ENCODE results near the gene OAT.
"Not testable (repeated sequence)": the region's sequence is repeated elsewhere in the genome, so short reads cannot be mapped to it uniquely, and the experiment has no call there.

Gene OAT

DNA sequence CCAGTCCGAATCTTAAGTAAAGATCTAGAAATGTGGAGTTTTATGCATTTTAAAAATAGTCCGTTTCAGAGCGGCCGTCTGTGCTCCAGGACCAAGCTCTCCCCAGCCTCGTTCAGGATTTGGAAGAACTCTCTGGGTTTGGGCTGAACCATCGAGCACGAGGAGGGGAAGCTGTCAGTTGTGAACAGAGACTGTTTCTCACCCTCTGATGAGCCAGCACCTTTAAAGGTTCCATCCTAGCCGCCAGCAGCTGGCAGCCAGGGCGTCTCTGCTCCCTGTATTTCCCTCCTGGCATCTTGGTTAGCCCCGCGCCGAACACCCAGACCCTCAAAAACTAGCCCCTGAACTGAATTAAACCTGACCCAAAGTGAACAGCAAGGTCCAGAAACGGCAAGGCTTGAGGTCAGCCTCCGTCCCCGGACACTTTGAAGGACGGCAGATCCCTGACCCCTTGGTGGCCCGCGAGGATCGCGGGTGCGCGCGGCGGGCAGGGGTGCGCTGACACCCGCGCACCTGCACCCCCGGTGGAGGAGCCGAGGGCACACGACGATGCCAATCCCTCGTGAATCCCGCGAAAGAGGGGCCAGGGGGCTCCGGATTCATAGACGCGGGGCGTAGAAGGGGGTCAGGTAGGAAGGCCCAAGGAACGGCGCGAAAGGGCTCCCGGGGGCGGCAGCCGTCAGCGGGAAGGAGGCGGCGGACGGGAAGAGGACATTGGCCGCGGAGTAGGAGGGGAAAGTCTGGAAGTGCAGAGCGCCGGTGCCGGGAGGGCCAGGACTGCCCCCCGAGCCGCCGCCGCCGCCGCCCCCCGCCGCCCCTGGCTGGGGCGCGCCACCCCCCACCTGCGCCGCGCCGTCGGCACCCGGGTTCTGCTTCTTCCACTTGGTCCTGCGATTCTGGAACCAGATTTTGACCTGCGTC, 28.4 kb upstream of the OAT start:
- no peak for DNase-seq

DNA sequence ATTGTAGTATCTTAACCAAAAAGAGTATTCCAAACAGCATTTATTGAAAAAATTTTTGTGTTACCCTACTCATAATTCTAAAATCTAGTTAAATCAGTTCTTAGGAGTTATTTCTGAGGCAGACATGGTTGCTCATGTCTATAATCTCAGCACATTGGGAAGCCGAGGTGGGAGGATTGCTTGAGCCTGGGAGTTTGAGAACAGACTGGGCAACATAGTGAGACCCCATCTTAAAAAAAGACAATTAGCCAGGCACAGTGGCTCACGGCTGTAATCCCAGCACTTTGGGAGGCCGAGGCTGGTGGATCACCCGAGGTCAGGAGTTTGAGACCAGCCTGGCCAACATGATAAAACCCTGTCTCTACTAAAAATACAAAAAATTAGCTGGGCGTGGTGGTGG, 23.0 kb upstream of the OAT start:
- not testable (repeated sequence) for DNase-seq

DNA sequence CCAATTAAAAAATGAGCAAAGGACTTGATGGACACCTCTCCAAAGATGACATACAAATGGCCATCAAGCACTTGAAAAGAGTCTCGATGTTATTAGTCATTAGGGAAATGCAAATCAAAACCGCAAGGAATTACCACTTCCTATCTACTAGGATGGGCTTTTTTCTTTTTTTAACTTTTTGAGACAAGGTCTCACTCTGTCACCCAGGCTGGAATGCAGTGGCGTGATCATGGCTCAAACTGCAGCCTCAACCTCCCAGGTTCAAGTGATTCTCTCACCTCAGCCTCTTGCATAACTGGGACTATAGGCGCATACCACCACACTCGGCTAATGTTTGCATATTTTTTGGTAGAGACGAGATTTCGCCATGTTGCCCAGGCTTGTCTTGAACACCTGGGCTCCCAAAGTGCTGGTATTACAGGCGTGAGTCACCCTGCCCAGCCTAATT, 17.5 kb upstream of the OAT start:
- no peak for DNase-seq

DNA sequence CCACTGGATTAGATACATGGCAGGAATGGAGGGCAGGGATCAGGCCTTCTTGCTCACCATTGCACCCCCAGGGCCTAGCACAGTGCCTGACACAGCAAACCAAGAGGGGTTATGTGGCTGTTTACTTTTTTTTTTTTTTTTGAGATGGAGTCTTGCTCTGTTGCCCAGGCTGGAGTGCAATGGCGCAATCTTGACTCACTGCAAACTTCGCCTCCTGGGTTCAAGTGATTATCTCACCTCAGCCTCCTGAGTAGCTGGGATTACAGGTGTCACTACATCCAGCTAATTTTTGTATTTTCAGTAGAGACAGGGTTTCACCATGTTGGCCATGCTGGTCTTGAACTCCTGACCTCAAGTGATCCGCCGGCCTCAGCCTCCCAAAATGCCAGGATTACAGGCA, 17.0 kb upstream of the OAT start:
- DNase-seq: not testable (repeated sequence)

DNA sequence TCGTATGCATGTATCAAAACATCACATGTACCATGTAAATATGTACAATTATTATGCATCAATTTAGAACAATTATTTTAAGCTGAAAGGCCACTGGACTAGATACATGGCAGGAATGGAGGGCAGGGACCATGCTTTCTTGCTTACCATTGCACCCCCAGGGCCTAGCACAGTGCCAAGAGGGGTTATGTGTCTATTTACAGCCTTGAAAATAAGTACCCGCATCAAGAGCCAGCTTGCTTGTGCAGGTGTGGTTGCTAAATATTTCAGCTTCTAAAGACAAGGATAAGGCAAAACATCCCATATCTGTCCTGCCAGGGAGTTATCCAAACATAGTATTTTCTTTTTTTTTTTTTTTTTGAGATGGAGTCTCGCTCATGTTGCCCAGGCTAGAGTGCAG, 14.7 kb upstream of the OAT start:
- no peak for DNase-seq

DNA sequence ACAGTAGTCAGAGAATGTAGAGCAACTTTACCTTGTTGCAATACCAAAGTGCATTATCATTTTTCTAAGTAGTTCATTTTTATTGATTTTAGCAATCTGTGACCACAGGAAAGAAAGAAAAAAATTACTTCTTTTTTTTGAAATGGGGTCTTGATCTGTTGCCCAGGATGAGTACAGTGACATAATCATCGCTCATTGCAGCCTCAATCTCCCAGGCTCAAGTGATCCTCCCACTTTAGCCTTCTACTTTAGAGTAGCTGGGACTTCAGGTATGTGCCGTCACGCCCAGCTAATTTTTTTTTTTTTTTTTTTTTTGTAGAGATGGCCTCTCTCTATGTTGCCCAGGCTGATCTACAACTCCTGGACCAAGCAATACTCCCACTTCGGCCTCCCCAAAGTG, 11.4 kb upstream of the OAT start:
- no peak for DNase-seq

DNA sequence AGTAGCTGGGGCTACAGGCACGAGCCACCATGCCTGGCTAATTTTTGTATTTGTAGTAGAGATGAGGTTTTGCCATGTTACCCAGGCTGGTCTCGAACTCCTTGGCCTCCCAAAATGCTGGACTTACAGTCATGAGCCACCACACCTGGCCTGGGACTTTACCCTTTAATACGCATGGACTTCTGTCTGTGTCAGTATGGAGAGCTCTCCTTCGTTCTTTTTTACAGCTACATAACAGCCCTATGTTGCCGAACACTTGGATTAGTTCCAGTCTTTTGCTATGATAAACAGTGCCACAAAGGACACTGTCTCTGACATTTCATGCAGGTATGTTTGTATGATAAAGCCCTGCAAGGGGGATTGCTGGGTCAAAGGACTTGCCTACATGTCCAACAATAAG, 10.9 kb upstream of the OAT start:
- no peak for DNase-seq

DNA sequence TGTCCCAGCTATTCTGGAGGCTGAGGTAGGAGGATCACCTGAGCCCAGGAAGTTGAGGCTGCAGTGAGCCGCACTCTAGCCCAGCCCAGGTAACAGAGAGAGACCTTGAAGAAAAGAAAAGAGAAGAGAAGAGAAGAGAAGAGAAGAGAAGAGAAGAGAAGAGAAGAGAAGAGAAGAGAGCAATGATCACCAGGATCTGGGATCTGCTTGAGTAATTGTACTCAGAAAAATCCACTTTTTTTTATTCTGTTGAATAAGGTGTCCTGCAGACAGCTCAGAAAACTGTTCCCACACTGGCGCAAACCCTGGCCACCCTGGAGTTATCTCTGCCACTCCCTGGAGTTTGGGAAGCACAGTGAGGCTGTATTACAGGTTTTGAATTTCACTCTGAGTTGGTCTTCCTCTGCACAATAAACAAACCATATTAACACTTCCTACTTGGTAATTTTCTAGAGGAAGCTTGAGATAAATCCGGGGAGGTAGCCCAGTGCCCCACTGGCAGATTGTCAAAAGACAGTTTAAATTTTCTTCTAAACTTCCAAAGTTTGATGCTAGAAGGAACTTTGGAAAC, 9.6 kb upstream of the OAT start:
- DNase-seq: no peak

DNA sequence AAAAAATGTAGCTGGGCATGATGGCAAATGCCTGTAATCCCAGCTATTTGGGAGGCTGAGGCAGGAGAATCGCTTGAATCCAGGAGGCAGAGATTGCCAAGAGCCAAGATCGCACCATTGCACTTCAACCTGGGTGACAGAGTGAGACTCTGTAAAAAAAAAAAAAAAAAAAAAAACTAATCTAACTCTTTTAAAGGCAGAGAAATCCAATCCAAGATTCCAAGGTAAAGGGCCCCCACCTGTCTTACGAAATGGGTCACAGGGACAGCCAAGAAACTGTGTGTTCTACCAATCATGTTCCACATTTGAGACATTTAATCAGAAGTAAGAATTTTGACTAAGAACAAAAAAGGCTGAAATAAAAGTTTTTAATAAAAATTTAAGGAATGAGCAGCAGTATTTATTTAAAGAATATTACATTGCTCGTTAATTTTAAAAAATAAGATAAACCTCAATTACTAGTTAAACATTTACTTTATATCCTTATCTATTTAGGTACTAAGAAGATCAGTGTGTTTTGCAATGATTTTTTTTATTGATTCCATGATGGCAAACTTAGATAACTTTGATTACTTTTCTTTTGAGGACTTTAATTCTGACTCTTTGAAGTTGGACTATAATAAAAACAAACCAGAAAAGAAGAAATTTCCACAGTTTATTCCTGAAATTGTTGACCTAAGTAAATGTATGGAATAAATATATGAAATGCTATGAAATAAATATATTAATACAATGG, 6.7 kb upstream of the OAT start:
- no peak for DNase-seq

DNA sequence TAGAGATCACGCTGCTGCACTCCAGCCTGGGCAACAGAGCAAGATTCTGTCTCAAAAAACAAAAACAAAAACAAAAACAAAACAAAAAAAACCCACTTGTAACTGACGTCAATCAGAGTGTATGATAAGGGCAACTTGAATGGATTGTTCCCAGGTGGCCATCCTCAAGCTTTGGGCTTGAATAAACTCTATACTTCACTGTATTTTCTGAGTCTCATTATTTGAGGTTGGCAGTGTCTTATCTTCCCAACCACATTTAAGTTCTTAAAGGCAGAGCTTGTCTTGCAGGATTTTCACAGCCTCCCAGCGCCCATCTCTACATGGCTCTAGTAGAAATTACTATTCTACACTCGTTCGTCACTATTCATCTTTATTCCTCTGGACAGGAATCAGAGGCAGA, 5.1 kb upstream of the OAT start:
- DNase-seq: no peak

DNA sequence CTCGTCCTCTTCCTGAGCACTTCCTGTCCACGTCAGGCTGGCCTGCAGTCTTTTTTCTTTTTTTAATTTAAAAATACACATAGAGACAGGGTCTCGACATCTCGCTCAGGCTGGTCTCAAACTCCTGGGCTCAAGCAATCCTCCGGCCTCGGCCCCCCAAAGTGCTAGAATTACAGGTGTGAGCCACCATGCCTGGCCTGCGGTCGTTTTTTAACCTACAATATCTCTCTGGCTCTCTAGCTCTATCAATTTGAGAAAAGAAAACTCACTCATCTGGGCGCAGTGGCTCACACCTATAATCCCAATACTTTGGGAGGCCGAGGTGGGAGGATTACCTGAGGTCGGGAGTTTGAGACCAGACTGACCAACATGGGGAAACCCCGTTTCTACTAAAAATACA, 4.0 kb upstream of the OAT start:
- no peak for DNase-seq

DNA sequence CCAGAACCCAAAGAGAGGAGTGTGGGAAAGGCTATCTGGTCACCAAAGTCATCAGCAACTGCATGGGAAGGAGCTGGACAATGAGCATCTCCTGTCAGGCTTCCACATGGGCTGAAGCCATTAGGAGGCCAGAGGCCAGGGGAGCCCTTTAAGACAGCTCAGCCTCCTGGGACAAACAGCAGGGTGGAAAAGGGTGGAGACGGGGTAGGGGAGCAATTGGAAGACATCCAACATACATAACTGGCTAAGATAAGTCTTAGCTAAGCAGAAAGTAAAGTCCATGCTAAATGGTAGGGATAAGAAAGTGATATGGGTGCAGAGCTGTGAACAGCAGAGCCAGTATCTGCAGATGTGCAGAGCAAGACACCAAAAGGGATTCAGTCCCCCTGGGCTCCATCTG, 1.5 kb upstream of the OAT start:
- DNase-seq: no peak

DNA sequence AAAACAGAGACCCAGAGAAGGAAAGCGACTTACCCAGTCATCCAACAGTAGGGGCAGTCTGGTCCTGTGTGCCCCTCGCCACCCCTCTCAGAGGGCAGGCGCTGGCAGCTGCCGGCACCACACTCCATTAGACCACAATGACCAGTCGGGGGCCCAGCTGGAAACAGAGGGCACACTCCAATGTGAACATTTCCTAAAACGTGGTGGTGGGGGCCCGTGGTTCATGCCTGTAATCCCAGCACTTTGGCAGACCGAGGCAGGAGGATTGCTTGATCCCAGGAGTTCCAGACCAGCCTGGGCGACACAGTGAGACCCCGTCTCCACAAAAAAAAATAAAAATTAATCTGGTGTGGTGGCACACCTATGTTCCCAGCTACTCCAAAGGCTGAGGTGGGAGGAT, 912 bp upstream of the OAT start:
- DNase-seq: no peak

DNA sequence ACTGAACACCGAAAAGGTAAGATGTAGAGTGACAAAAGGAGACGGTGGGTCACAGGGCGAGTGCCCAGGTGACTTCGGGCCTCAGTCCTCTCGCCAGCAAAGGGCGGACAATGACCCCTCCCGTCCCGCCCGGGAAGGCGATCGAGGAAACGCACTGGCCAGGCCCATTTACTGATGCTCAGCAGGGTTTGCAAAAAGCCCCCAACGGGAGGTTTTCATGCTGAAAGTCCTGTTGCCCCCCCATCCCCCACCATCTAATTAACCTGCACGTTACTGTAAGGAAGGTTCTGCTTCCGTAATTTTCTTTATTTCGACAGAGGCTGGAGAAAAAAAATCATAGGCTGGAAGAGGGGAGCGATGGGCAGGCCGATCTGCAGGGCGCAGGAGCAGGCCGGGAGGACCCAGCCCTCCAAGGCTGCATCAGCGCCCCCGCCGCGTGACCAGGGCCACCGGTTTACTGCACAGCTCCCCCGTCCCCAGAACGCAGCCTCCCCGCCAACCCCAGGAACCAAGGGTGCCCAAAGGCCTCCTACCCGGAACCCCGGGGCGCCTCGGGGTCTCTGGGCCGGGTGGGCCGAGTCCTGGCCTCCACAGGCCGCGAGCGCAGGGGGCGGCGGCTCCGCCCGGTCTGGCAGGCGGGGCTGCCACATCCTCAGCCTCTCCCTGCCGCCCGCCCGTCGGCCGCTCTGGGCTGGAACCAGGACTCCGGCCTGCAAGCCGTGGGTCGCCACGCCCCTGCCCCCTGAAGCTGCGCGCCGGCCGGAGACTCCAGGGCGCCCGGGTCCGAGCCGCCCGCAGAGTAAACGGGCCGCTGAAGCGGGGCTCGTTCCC, 613 bp downstream of the OAT start:
- DNase-seq: no peak

DNA sequence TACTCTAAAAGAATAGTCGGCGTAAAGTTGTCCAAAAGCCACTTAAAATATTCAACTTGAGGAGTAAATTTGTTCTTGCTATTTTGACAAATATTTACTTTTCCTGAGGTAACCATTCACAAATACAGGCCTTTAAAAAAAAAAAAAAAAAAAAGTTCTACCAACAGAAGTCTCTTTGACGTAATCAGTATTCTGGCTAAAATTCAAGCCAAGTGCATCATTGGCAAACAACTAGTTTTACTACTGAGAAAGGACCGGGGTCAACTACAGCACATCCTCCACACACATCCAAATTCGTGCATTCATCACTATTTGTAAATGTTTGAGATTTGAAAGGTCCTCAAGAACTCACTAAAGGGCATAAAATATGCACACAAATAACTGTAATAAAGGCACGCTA, 2.0 kb downstream of the OAT start:
- no peak for DNase-seq

DNA sequence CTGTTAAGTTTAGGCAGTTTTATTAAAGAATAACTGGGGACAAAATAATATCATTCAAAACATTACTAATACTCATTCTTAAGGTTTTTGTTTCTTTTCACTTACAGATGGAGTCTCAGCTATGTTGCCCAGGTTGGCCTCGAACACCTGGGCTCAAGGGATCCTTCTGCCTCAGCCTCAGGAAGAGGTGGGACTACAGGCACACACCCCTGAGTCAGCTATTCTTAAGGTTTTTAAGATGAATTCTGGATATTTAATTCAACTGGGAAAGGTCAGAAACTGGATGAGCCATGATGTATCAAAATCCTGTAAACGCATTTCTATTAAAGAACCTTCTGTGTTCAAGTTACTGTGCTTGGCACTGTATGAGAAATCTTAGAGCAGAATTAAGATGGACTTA, 3.5 kb downstream of the OAT start:
- DNase-seq: no peak

DNA sequence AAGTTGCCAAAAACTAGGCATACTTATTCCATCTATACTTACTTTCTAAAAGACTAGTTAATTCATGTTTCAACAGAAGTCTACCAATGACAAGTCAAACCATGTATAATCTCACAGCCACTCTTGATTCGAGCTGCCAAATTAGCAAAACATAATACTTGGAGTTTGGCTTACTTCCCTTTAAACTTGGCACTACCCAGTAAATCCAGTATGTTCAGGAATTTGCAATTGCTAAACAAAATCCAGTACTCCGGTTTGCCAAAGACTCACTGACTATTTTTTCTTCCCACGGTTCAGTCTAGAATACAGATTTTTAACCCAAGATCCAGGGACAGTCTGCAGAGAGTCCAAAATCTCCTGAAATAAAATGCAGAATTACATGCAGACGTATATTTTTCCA, 4.6 kb downstream of the OAT start:
- DNase-seq: no peak

DNA sequence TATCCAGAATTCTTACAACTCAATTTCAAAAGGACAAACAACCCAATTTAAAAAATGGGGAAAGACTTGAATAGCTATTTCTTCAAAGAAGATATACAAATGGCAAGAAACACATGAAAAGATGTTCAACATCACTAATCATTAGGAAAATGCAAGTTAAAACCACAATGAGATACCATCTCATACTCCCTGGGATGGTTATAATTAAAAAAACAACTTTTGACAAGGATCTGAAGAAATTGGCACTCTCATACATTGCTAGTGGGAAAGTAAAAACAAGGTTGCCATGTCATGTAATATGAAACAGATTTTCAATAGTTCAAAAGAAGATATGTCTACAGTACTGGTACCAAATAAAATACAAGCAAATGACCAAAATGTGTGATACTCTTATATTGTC, 9.0 kb downstream of the OAT start:
- DNase-seq: no peak

DNA sequence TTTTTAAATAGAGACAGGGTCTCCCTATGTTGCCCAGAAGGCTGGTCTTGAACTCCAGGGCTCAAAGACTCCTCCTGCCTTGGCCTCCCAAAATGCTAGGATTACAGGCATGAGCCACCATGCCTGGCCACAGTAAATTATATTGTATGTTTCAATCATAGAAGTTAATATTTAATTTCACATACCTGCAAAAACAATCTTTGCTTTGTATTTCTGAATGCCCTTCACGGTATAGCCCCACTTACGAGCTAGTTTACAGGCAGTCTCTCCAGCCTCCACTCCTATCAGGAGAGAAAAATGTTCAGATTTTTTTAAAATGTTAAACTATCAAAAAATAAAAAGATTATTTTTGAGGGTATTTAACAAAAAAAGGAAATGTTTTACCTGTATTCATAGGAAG, 10.4 kb downstream of the OAT start:
- no peak for DNase-seq

DNA sequence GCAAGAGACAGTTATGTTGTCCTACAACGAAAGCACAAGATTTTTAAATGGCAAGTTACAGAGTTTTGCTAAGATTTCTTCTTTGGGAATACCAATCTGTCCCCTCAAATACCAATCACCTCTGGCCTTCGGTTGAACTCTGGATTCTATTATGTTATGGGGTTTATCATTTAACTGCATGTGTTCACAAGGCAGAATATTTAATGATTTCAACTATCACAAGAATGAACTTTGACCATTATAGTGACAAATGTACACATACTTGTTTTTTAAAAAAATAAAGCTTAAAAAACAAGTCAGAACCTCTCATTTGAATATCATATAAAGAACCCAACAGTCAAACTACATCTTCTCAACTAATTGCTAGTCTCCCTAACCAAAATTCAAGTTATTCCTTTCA, 11.3 kb downstream of the OAT start:
- DNase-seq: no peak

DNA sequence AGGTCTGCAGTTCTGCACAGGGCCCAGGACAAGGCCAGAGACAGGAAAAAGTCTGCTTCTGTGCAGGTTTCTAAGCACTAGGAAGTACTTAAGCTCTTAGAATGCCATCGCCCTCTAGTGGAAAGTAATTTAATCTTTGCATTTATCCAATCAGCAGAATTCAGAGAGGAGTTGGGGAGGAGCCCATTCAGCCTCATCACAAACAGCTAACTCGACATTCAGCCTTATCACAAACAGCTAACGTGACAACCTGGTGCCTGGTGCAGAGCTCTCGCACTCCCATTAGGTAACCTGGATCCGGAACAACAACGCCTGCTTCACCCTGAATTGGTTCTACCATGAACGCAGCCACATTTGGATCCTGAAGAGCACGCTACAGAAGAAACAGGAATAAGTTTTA, 15.2 kb downstream of the OAT start:
- DNase-seq: no peak

DNA sequence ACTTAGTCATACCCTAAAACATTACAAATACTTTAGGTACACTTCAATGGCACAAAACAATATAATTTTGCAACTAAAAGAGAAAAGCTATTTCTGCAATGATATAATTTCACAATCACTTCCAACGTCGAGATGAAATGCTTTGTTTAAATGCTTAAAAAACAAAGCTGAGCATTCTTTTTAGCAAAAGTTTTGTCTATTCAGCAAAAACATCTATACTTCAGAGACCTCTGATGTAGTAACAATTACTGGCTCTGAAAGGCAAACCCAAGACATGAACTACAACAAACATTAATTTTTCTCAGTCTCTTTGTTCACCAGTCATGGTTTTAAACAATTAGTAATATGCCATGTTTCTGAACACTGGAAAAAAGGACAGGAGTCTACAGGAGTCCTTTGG, 16.4 kb downstream of the OAT start:
- no peak for DNase-seq

DNA sequence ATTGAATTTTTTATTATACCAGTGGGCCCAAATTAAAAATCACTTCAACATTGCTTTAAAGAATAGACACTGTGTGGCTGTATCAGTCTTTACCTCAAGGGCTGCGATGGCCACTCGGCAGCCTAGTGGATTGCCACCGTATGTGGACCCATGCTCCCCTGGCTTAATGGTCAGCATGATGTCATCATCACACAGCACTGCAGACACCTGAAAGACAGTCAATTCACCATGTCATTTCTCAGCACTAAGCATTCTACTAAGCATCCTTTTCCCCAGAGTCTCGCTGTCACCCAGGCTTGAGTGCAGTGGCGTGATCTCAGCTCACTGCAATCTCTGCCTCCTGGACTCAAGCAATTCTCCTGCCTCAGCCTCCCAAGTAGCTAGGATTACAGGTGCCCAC, 17.1 kb downstream of the OAT start:
- no peak for DNase-seq
